H9 (cell line): ENCODE data around the gene BBX. TPM values are rescaled to one million over a fixed set of nuclear protein-coding genes. Genes with fewer than 3 reads are reported as not detected.

Experiments
- DNase-seq: peaks from one replicate; pipeline ENCODE4 v3.0.0-alpha.2; 2017
- H2AFZ ChIP-seq: one replicate; pipeline ENCODE4 v1.6.1; 2013; ENCODE audit warnings: mild to moderate bottlenecking, low read length, control low read depth, moderate library complexity
- H2AK5ac ChIP-seq: 2 replicates; pipeline ENCODE4 v1.6.1; 2013; ENCODE audit warnings: low read length, control low read depth, mixed read lengths; ENCODE audit not compliant: insufficient read length
- H2BK120ac ChIP-seq: one replicate; pipeline ENCODE4 v1.6.1; 2013; ENCODE audit warnings: low read depth, mild to moderate bottlenecking, low read length, control low read depth, inconsistent platforms; ENCODE audit not compliant: poor library complexity, severe bottlenecking
- H2BK12ac ChIP-seq: 2 replicates; pipeline ENCODE4 v1.6.1; 2013; ENCODE audit warnings: low read length, control low read depth, mixed read lengths, low read depth; ENCODE audit not compliant: insufficient read length
- H2BK15ac ChIP-seq: 2 replicates; pipeline ENCODE4 v1.6.1; 2013; ENCODE audit warnings: low read depth, low read length, control low read depth
- H2BK20ac ChIP-seq: one replicate; pipeline ENCODE4 v1.6.1; 2013; ENCODE audit warnings: low read depth, mild to moderate bottlenecking, low read length, control low read depth, inconsistent platforms; ENCODE audit not compliant: poor library complexity, severe bottlenecking
- H2BK5ac ChIP-seq: 2 replicates; pipeline ENCODE4 v1.6.1; 2013; ENCODE audit warnings: low read length, control low read depth, mixed read lengths; ENCODE audit not compliant: insufficient read length
- H3K14ac ChIP-seq: 2 replicates; pipeline ENCODE4 v1.6.1; 2013; ENCODE audit warnings: low read length, control low read depth; ENCODE audit not compliant: insufficient read depth
- H3K18ac ChIP-seq: 2 replicates; pipeline ENCODE4 v1.6.1; 2013; ENCODE audit warnings: low read depth, mild to moderate bottlenecking, mixed read lengths, low read length, control low read depth; ENCODE audit not compliant: insufficient read length
- H3K23ac ChIP-seq: 2 replicates; pipeline ENCODE4 v1.6.1; 2013; ENCODE audit warnings: low read length, control low read depth, mixed read lengths, low read depth; ENCODE audit not compliant: insufficient read length
- H3K23me2 ChIP-seq: 2 replicates; pipeline ENCODE4 v1.6.1; 2013; ENCODE audit warnings: low read depth, mild to moderate bottlenecking, mixed read lengths, low read length, control low read depth; ENCODE audit not compliant: insufficient read length, poor library complexity, severe bottlenecking
- H3K27ac ChIP-seq: 2 replicates; pipeline ENCODE4 v1.5.1; 2013; ENCODE audit warnings: low read length, control low read depth, mixed read lengths, low read depth; ENCODE audit not compliant: insufficient read length
- H3K27me3 ChIP-seq: 2 replicates; pipeline ENCODE4 v1.6.1; 2013; ENCODE audit warnings: low read length, control low read depth, inconsistent platforms; ENCODE audit not compliant: insufficient read depth
- H3K4ac ChIP-seq: 2 replicates; pipeline ENCODE4 v1.6.1; 2013; ENCODE audit warnings: low read depth, mild to moderate bottlenecking, control low read depth, inconsistent platforms, low read length, moderate library complexity
- H3K4me1 ChIP-seq: 2 replicates; pipeline ENCODE4 v1.6.1; 2013; ENCODE audit warnings: low read length, control low read depth, inconsistent platforms; ENCODE audit not compliant: insufficient read depth
- H3K4me2 ChIP-seq: 2 replicates; pipeline ENCODE4 v1.6.1; 2013; ENCODE audit warnings: low read length, control low read depth, mixed read lengths; ENCODE audit not compliant: insufficient read length, insufficient read depth
- H3K56ac ChIP-seq: 2 replicates; pipeline ENCODE4 v1.6.1; 2013; ENCODE audit warnings: low read depth, mild to moderate bottlenecking, mixed read lengths, low read length, control low read depth; ENCODE audit not compliant: insufficient read length
- H3K79me1 ChIP-seq: 2 replicates; pipeline ENCODE4 v1.6.1; 2013; ENCODE audit warnings: low read depth, mild to moderate bottlenecking, moderate library complexity, low read length, control low read depth, inconsistent platforms; ENCODE audit not compliant: insufficient read depth, poor library complexity, severe bottlenecking
- H3K79me2 ChIP-seq: 2 replicates; pipeline ENCODE4 v1.6.1; 2013; ENCODE audit warnings: low read length, control low read depth, inconsistent platforms; ENCODE audit not compliant: insufficient read depth
- H3K9ac ChIP-seq: 2 replicates; pipeline ENCODE4 v1.6.1; 2013; ENCODE audit warnings: low read length, control low read depth, mixed read lengths; ENCODE audit not compliant: insufficient read length; ENCODE audit errors: extremely low read depth
- H3K9me3 ChIP-seq: one replicate; pipeline ENCODE4 v1.6.1; 2013; ENCODE audit warnings: low read depth, low read length, inconsistent platforms; ENCODE audit not compliant: control insufficient read depth
- H3T11ph ChIP-seq: one replicate; pipeline ENCODE4 v1.6.1; 2013; ENCODE audit warnings: mild to moderate bottlenecking, low read length, control low read depth, inconsistent platforms
- H4K20me1 ChIP-seq: one replicate; pipeline ENCODE4 v1.6.1; 2013; ENCODE audit not compliant: control insufficient read depth, insufficient read length, insufficient read depth
- H4K5ac ChIP-seq: 2 replicates; pipeline ENCODE4 v1.6.1; 2013; ENCODE audit warnings: low read depth, mild to moderate bottlenecking, mixed read lengths, low read length, control low read depth; ENCODE audit not compliant: insufficient read length
- H4K8ac ChIP-seq: replicated peaks from 2 replicates; pipeline ENCODE4 v1.6.1; 2013; ENCODE audit warnings: low read length, control low read depth, mixed read lengths, low read depth; ENCODE audit not compliant: insufficient read length
- H4K91ac ChIP-seq: 2 replicates; pipeline ENCODE4 v1.6.1; 2013; ENCODE audit warnings: low read depth, mild to moderate bottlenecking, moderate library complexity, mixed read lengths, low read length, control low read depth; ENCODE audit not compliant: insufficient read length
- H3K27ac Mint-ChIP-seq, 3 experiments: 2 replicates in 2 of 3; 3 replicates in 1 of 3; pipeline ENCODE4 v1.8.0; 2020 to 2021; ENCODE audit warnings: mixed read lengths in 3 of 3, mild to moderate bottlenecking in 1 of 3, moderate library complexity in 1 of 3
- H3K27me3 Mint-ChIP-seq: 2 replicates; pipeline ENCODE4 v1.8.0; 2021; ENCODE audit warnings: low read depth, mild to moderate bottlenecking, moderate library complexity, mixed read lengths
- H3K36me3 Mint-ChIP-seq, 3 experiments: 2 replicates in 2 of 3; 3 replicates in 1 of 3; pipeline ENCODE4 v1.8.0; 2020 to 2021; ENCODE audit warnings: low read depth in 3 of 3, mixed read lengths in 3 of 3; ENCODE audit not compliant: insufficient read depth in 1 of 3
- H3K4me1 Mint-ChIP-seq, 2 experiments: 2 replicates each; pipeline ENCODE4 v1.8.0; 2020; ENCODE audit warnings: mixed read lengths in 2 of 2
- H3K4me3 Mint-ChIP-seq, 2 experiments: 2 replicates in 1 of 2; 3 replicates in 1 of 2; pipeline ENCODE4 v1.8.0; 2020 to 2021; ENCODE audit warnings: mild to moderate bottlenecking in 2 of 2, mixed read lengths in 2 of 2, moderate library complexity in 1 of 2
- H3K9me3 Mint-ChIP-seq, 2 experiments: 2 replicates in 1 of 2; 3 replicates in 1 of 2; pipeline ENCODE4 v1.8.0; 2020; ENCODE audit warnings: mild to moderate bottlenecking in 2 of 2, mixed read lengths in 2 of 2, moderate library complexity in 1 of 2
- CTCF ChIP-seq: fragments of 200-600 bp; sonication (generic); conservative IDR thresholded peaks from 3 replicates; pipeline ENCODE4 v1.8.0; 2021; ENCODE audit warnings: antibody characterized with exemption, mild to moderate bottlenecking
- total RNA-seq: library from RNA; stranded (reverse); gene quantifications from 2 replicates; pipeline ENCODE4 v1.2.1, GENCODE V29; 2021

Gene BBX
- total RNA-seq, 1 experiment from 2014 or later = 34.8 TPM

- H3K4me1 Mint-ChIP-seq = no peaks in the 10 kb centered on the region
- no peak for TF ChIP-seq CTCF
- no peaks in the 10 kb centered on the region for H3K23me2 ChIP-seq
Measured at GRCh38 chr3:107651782-107652181, 129.0 kb downstream of the BBX start.

More at GRCh38 chr3:107651782-107652181, 129.0 kb downstream of the BBX start:
- no peaks in the 10 kb centered on the region for H3K4me1 ChIP-seq
- peak overlapping the region in 2 of 3 experiments; percentile 78 to 91; a peak in 2 of 7 replicates for H3K27ac Mint-ChIP-seq
- no peaks in the 10 kb centered on the region for H3K79me2 ChIP-seq
- H3K27me3 ChIP-seq = no peaks in the 10 kb centered on the region
- H3K56ac ChIP-seq = no peak overlapping the region
- H3K4me2 ChIP-seq = no peak overlapping the region
- no peak overlapping the region for H2AFZ ChIP-seq
- H3K79me1 ChIP-seq = no peaks in the 10 kb centered on the region
- no peak overlapping the region for H2BK120ac ChIP-seq
- H2BK15ac ChIP-seq = no peak overlapping the region
- no peak overlapping the region for H3K14ac ChIP-seq
- no peak overlapping the region for H3T11ph ChIP-seq
- H3K9ac ChIP-seq = no peak overlapping the region
- H4K20me1 ChIP-seq = no peaks in the 10 kb centered on the region
- DNase-seq = no peak
- no peak overlapping the region for H2AK5ac ChIP-seq
- H3K23ac ChIP-seq = no peak overlapping the region
- no peak overlapping the region for H3K18ac ChIP-seq
- no peak overlapping the region for H4K91ac ChIP-seq
- no peak overlapping the region for H2BK5ac ChIP-seq
- no peak overlapping the region for H4K8ac ChIP-seq
- peaks cover 8 to 9% of the 10 kb centered on the region in 2 experiments for H3K9me3 Mint-ChIP-seq
- H4K5ac ChIP-seq = no peak overlapping the region
- no peak overlapping the region for H3K27ac ChIP-seq
- no peak overlapping the region for H3K4me3 Mint-ChIP-seq
- no peak overlapping the region for H3K4ac ChIP-seq
- H2BK20ac ChIP-seq = no peak overlapping the region
- H3K36me3 Mint-ChIP-seq = peaks cover 17 to 27% (median 21%) of the 10 kb centered on the region in 3 experiments
- H2BK12ac ChIP-seq = no peak overlapping the region
- H3K9me3 ChIP-seq = no peaks in the 10 kb centered on the region
- no peaks in the 10 kb centered on the region for H3K27me3 Mint-ChIP-seq
